Sigmoid colon (tissue), 7 donors: Measurements from ENCODE around the gene CCDC120. TPM values are rescaled to one million over a fixed set of nuclear protein-coding genes. Genes with fewer than 3 reads are reported as not detected.

Experiments used
- DNase-seq: peaks from one replicate; pipeline ENCODE4 v3.0.0-alpha.2; 2019
- H3K27ac ChIP-seq, 4 donors: fragments of 200-600 bp; sonication (generic); one replicate each; pipeline ENCODE4 v1.5.1; 2016 to 2019; ENCODE audit warnings: mild to moderate bottlenecking in 1 of 4
- H3K27me3 ChIP-seq, 3 donors: fragments of 200-600 bp; sonication (generic); one replicate each; pipeline ENCODE4 v1.5.1; 2019; ENCODE audit warnings: mild to moderate bottlenecking in 1 of 3
- H3K36me3 ChIP-seq, 4 donors: fragments of 200-600 bp; sonication (generic); one replicate each; pipeline ENCODE4 v1.5.1; 2016 to 2019
- H3K4me1 ChIP-seq, 4 donors: fragments of 200-600 bp; sonication (generic); one replicate each; pipeline ENCODE4 v1.5.1; 2017 to 2019
- H3K4me3 ChIP-seq, 4 donors: fragments of 200-600 bp; sonication (generic); one replicate each; pipeline ENCODE4 v1.5.1; 2017 to 2019; ENCODE audit warnings: mild to moderate bottlenecking in 2 of 4, moderate library complexity in 1 of 4
- H3K9me3 ChIP-seq, 4 donors: fragments of 200-600 bp in 3 of 4; sonication (generic) in 3 of 4; one replicate each; pipeline versions ENCODE4 v1.5.1 to v1.6.1; 2013 to 2019
- EP300 ChIP-seq, 4 donors: sonication (generic); formaldehyde crosslinking; IDR thresholded peaks; one replicate each; pipeline ENCODE4 v1.6.1; 2017; ENCODE audit warnings: antibody characterized with exemption in 4 of 4
- POLR2A ChIP-seq, 2 donors: fragments of 450-650 bp; IDR thresholded peaks; one replicate each; pipeline ENCODE4 v1.6.1; 2016; ENCODE audit warnings: antibody characterized with exemption in 2 of 2, mild to moderate bottlenecking in 2 of 2, moderate library complexity in 2 of 2
- POLR2AphosphoS5 ChIP-seq, 4 donors: sonication (generic); formaldehyde crosslinking; IDR thresholded peaks; one replicate each; pipeline ENCODE4 v1.6.1; 2017; ENCODE audit warnings: antibody characterized with exemption in 4 of 4
- WGBS, 2 donors: extraction: QIAGEN DNeasy Blood & Tissue Kit; methylation state at CpG; one replicate each; pipeline ENCODE4 v1.1.7; 2013; 5-methylcytosine and 5-hydroxymethylcytosine counted together
- intact Hi-C: fragments of 100-400 bp; cut with DNase I; formaldehyde crosslinking; loops from one replicate; pipeline ENCODE4 v1.15.1; 2023
- polyA plus RNA-seq, 3 donors: library from polyadenylated mRNA; stranded (reverse); fragments of 200-250 nt; gene quantifications; one replicate each; pipeline ENCODE4 v1.2.3, GENCODE V29; 2013
- total RNA-seq, 4 donors: library from RNA; depleted of rRNA; stranded (reverse); fragments of >200 nt; gene quantifications; one replicate each; pipeline ENCODE4 v1.1.0, GENCODE V29; 2016
- TF ChIP-seq, protein P1 (sequence below), 4 experiments: fragments of 450-650 bp in 3 of 4; fragments of 200-600 bp in 1 of 4; IDR thresholded peaks; one replicate each; pipeline ENCODE4 v1.5.1; 2016 to 2019; ENCODE audit warnings: antibody characterized with exemption in 4 of 4, mild to moderate bottlenecking in 3 of 4, moderate library complexity in 2 of 4
- donor health status: healthy with polysubstance abuse.
- donor health status: Bipolar disorder and iron deficiency.
- donor health status: healthy.

Gene CCDC120
- total and polyA plus RNA-seq, 7 donors: 0.71 to 7.6 (median 3.9) TPM

DNA sequence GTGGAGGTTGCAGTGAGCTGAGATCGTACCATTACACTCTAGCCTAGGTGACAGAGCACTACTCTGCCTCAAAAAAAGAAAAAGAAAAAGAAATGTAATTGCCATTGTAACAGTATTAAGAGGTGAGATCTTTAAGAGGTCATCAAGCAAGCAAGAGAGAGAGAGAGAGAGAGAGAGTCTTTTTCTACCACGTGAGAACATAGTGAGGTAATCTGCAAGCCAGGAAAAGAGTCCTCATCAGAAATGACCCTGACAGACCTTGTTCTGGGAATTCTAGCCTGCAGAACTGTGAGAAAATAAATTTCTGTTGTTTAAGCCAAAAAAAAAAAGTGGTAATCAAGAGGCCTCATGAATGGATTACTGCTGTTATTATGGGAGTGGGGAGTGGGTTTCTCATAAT is 49.8 kb downstream of the CCDC120 start:
- 84 to 90% methylated on average over 2 of the region's 2 CpGs for WGBS, 2 donors
- no peak for TF ChIP-seq POLR2AphosphoS5 (IDR thresholded peaks at IDR 0.05)
- TF ChIP-seq, protein P1, sequence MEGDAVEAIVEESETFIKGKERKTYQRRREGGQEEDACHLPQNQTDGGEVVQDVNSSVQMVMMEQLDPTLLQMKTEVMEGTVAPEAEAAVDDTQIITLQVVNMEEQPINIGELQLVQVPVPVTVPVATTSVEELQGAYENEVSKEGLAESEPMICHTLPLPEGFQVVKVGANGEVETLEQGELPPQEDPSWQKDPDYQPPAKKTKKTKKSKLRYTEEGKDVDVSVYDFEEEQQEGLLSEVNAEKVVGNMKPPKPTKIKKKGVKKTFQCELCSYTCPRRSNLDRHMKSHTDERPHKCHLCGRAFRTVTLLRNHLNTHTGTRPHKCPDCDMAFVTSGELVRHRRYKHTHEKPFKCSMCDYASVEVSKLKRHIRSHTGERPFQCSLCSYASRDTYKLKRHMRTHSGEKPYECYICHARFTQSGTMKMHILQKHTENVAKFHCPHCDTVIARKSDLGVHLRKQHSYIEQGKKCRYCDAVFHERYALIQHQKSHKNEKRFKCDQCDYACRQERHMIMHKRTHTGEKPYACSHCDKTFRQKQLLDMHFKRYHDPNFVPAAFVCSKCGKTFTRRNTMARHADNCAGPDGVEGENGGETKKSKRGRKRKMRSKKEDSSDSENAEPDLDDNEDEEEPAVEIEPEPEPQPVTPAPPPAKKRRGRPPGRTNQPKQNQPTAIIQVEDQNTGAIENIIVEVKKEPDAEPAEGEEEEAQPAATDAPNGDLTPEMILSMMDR (IDR thresholded peaks at IDR 0.05): no peak
- no peak for TF ChIP-seq POLR2A (IDR thresholded peaks at IDR 0.05)
- no peak for TF ChIP-seq EP300 (IDR thresholded peaks at IDR 0.05)
- no peak for DNase-seq
- intact Hi-C loops: loop anchor here (10.0 kb wide), 1 partner anchor 104 kb away; the partner anchor contains the start of gene GRIPAP1
- no peak overlapping the region for H3K4me3 ChIP-seq
- no peak overlapping the region for H3K27ac ChIP-seq
- H3K27me3 ChIP-seq: no peaks in the 10 kb centered on the region
- no peaks in the 10 kb centered on the region for H3K4me1 ChIP-seq
- H3K9me3 ChIP-seq: no peaks in the 10 kb centered on the region
- peaks cover 0 to 24% (median 0%) of the 10 kb centered on the region in 4 donors for H3K36me3 ChIP-seq

DNA sequence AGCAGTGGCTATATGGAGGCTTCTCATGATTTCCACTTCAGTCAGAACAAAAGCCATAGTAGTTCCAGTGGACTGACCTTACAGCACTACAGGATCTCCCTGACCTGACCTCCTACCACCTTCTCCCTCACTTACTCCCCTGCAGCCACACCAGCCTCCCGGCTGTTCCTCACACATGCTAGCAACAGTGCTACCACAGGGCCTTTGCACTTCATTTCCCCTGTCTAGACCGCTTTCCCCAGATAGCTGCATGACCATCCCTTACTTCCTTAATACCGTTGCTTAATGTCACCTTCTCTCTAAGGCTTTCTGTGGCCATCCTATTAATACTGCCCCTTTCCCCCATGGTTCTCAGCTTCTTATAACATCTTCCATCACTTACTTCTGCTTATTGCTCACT is 51.6 kb downstream of the CCDC120 start:
- peaks cover 0 to 38% (median 0%) of the 10 kb centered on the region in 4 donors for H3K36me3 ChIP-seq
- no peak overlapping the region for H3K27ac ChIP-seq
- H3K4me3 ChIP-seq: no peak overlapping the region
- TF ChIP-seq EP300 (IDR thresholded peaks at IDR 0.05): no peak
- no peak for TF ChIP-seq POLR2A (IDR thresholded peaks at IDR 0.05)
- TF ChIP-seq POLR2AphosphoS5 (IDR thresholded peaks at IDR 0.05): no peak
- TF ChIP-seq, protein P1 (IDR thresholded peaks at IDR 0.05): no peak
- no peak for DNase-seq
- H3K27me3 ChIP-seq: no peaks in the 10 kb centered on the region
- no peaks in the 10 kb centered on the region for H3K9me3 ChIP-seq
- H3K4me1 ChIP-seq: no peaks in the 10 kb centered on the region
- 90 to 95% methylated on average over 3 of the region's 3 CpGs for WGBS, 2 donors
- intact Hi-C loops: no loop called here

DNA sequence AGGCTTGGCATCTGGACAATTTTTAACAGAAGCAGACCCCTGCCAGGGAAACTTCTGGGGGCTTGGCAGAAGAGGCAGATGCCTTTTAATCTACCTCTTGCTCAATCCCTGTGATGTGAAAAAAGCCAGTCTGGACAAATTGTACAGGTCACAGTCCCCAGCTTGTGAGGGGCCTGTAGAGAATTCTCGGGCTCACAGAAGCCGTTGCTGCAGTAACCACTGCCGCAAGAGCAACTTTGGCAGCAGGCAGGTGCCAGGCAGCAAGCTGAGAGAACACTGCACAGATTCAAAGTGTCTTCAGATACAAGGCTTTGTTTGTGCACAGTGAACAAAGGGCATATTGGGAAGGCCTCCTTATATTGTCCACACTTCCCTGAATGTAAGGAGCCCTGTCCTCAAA is 53.0 kb downstream of the CCDC120 start:
- intact Hi-C loops: no loop called here
- DNase-seq: no peak
- TF ChIP-seq POLR2A (IDR thresholded peaks at IDR 0.05) (no peak), EP300 (IDR thresholded peaks at IDR 0.05) (no peak), POLR2AphosphoS5 (IDR thresholded peaks at IDR 0.05) (no peak)
- TF ChIP-seq, protein P1 (IDR thresholded peaks at IDR 0.05): no peak
- no peaks in the 10 kb centered on the region for H3K9me3 ChIP-seq
- 83 to 86% methylated on average over 3 of the region's 3 CpGs for WGBS, 2 donors
- no peak overlapping the region for H3K4me3 ChIP-seq
- no peak overlapping the region for H3K27ac ChIP-seq
- peaks cover 0 to 52% (median 4%) of the 10 kb centered on the region in 4 donors for H3K36me3 ChIP-seq
- no peaks in the 10 kb centered on the region for H3K27me3 ChIP-seq
- H3K4me1 ChIP-seq: no peaks in the 10 kb centered on the region

DNA sequence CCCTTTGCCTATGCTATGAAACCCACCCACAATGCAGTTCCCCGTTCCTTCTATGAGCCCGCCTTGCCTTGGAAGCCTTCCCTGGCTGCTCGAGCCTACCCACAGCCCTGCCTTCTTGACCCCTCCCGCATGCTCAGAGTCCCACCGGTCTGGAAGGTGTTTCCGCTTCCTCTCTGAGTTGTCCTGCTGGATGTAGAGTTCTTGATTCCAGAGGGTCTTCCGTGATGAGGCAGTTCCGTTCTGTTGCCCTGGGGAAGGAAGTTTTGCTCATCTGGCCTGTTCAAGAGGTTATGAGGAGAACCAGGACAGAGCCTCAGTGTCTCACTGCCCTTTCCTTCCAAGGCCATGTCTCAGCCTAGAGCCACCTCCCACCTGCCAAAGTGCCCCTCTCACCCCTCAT is 57.3 kb downstream of the CCDC120 start:
- intact Hi-C loops: no loop called here

More for the DNA sequence above, 57.3 kb downstream of the CCDC120 start:
- Histone ChIP-seq H3K27me3 (no peaks in the 10 kb centered on the region), H3K36me3 (peaks cover 0 to 72% (median 8%) of the 10 kb centered on the region in 4 donors), H3K9me3 (no peaks in the 10 kb centered on the region), H3K4me3 (no peak overlapping the region), H3K27ac (no peak overlapping the region), H3K4me1 (no peaks in the 10 kb centered on the region)
- no peak for TF ChIP-seq EP300 (IDR thresholded peaks at IDR 0.05)
- no peak for TF ChIP-seq POLR2AphosphoS5 (IDR thresholded peaks at IDR 0.05)
- TF ChIP-seq, protein P1 (IDR thresholded peaks at IDR 0.05): no peak
- no peak for TF ChIP-seq POLR2A (IDR thresholded peaks at IDR 0.05)
- WGBS, 2 donors: 91 to 92% methylated on average over 8 of the region's 8 CpGs
- DNase-seq: no peak
